Measurements from ENCODE around the gene ABCF3. TPM values are rescaled to one million over a fixed set of nuclear protein-coding genes. Genes with fewer than 3 reads are reported as not detected.

The ABCF3 gene
- total and polyA plus RNA-seq, 8 donors, result 57.6 to 75.2 (median 67.8) TPM

- ATAC-seq, result no peak
- peaks cover 11 to 74% of the 10 kb centered on the region in 2 donors for H3K27me3 ChIP-seq
- TF ChIP-seq CTCF (IDR thresholded peaks at IDR 0.05), result no peak
These were observed 37.9 kb downstream of the ABCF3 start for GRCh38 chr3:184223946-184224345.

GRCh38 chr3:184227481-184227935 is 41.5 kb downstream of the ABCF3 start:
- peak; percentile 64 for ATAC-seq
- H3K27ac ChIP-seq, result no peak overlapping the region
- intact Hi-C loops (cut with DNase I), result no loop called here
- H3K9me3 ChIP-seq, result no peaks in the 10 kb centered on the region
- H3K27me3 ChIP-seq, result peaks cover 46 to 81% of the 10 kb centered on the region in 2 donors
- H3K4me1 ChIP-seq, result peaks cover 12 to 23% of the 10 kb centered on the region in 2 donors
- H3K36me3 ChIP-seq, result no peaks in the 10 kb centered on the region
- no peak overlapping the region for H3K4me3 ChIP-seq
- TF ChIP-seq CTCF (IDR thresholded peaks at IDR 0.05), result peak; percentile 58 to 89
- peak in 1 of 4 donors; percentile 75 for DNase-seq

More at GRCh38 chr3:184223946-184224345, 37.9 kb downstream of the ABCF3 start:
- DNase-seq, result no peak
- Histone ChIP-seq H3K4me1 (peaks cover 0 to under 1% of the 10 kb centered on the region in 2 donors), H3K27ac (no peak overlapping the region), H3K36me3 (no peaks in the 10 kb centered on the region), H3K9me3 (no peaks in the 10 kb centered on the region), H3K4me3 (no peak overlapping the region)
- intact Hi-C loops (cut with DNase I), result no loop called here

GRCh38 chr3:184228376-184229137 is 42.6 kb downstream of the ABCF3 start:
- Histone ChIP-seq H3K9me3 (no peaks in the 10 kb centered on the region), H3K4me3 (peak overlapping the region in 1 of 2 donors; percentile 40), H3K27me3 (peaks cover 46 to 88% of the 10 kb centered on the region in 2 donors), H3K4me1 (peaks cover 12 to 23% of the 10 kb centered on the region in 2 donors), H3K36me3 (no peaks in the 10 kb centered on the region), H3K27ac (no peak overlapping the region)
- intact Hi-C loops (cut with DNase I), result no loop called here
- ATAC-seq (no peak), DNase-seq (peak in 1 of 4 donors; percentile 28)
- no peak for TF ChIP-seq CTCF (IDR thresholded peaks at IDR 0.05)

GRCh38 chr3:184229394-184230080 is 43.5 kb downstream of the ABCF3 start, which contains the start of gene VWA5B2:
Gene VWA5B2 (plus strand): TSS chr3:184229585. CDS start chr3:184230529, 944 bp downstream.
- no peaks in the 10 kb centered on the region for H3K36me3 ChIP-seq
- no peak within 1 kb of the TSS for H3K27ac ChIP-seq
- H3K9me3 ChIP-seq, result no peaks in the 10 kb centered on the region
- H3K4me1 ChIP-seq, result peaks cover 12 to 23% of the 10 kb centered on the region in 2 donors
- TF ChIP-seq CTCF (IDR thresholded peaks at IDR 0.05), result peak in 1 of 2 donors; percentile 37
- DNase-seq (peak in 2 of 4 donors; percentile 59 to 86), ATAC-seq (peak; percentile 84)
- peak within 1 kb of the TSS; percentile 27 to 40 for H3K4me3 ChIP-seq
- intact Hi-C loops (cut with DNase I), result loop anchor here in 1 of 2 donors (10.0 kb wide), 1 partner anchor 85 kb away; no protein-coding TSS in a partner anchor
- H3K27me3 ChIP-seq, result peaks cover 46 to 98% of the 10 kb centered on the region in 2 donors
